NCI-H2227 (cell line): ENCODE measurements around the gene IQSEC3.

Experiments
- DNase-seq: peaks from one replicate; lab custom pipeline; 2025; ENCODE audit not compliant: unreplicated experiment; lab: John Stamatoyannopoulos, UW

The IQSEC3 gene

DNA sequence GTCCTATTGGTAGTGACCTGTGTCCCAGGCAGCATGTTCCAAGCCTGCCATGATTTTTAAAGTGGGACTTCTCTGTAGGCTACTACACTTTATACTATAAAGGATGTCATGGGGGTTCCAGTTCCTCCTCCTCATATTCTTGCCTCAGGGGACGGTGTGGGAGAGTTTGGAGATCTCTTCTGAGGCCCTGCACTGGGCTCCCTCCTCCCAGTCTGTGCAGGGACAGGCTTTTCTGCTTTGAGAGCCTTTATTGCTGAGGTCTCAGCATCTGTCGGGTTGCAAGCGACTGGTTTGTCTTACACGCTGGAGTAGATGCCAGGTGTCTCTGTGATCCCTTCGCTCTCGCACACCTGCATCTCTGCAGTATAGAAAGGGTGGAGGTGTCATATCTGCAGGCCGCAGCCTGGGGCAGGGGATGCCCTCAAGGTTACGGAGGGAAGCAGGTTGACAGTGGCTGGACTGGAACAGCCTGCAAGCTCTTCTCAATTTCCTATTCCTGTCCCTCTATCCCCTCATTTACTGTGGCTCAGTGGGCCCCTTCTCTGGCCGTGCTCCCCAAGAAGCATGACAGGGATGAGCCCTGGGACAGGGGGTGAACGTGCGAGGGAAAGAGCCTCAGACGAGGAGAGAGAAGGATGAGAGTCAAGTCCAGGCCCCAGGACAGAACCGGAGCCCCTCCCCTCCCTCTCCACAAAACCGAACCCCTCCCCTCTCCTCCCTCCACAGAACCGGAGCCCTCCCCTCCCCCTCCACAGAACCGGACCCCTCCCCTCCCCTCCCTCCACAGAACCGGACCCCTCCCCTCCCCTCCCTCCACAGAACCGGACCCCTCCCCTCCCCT lies 96.1 kb downstream of the IQSEC3 start:
- no peak for DNase-seq

DNA sequence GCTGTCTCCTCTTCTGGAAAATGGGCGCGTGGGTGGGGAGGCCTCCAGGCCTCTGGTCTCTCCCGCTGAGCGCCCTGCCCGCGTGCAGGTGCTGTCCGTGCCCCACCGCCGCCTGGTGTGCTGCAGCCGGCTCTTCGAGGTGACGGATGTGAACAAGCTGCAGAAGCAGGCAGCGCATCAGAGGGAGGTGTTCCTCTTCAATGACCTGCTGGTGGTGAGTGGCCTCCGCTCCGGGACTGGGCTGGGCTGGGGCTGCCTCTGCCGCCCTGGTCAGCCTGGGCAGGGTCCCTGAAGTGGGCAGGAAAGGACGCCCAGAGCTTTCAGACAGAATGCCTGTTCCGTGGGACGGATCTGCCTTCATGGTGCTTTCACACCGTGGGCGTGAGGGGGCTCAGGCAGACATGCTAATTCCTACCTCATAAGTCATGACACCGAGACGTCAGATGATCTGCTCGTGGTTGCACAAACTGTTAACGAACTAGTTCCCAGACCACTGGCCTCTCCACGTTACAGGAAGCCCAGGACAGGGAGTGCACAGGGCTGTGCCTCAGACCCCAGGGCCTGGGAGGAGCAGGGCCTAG lies 96.9 kb downstream of the IQSEC3 start:
- DNase-seq, result no peak

DNA sequence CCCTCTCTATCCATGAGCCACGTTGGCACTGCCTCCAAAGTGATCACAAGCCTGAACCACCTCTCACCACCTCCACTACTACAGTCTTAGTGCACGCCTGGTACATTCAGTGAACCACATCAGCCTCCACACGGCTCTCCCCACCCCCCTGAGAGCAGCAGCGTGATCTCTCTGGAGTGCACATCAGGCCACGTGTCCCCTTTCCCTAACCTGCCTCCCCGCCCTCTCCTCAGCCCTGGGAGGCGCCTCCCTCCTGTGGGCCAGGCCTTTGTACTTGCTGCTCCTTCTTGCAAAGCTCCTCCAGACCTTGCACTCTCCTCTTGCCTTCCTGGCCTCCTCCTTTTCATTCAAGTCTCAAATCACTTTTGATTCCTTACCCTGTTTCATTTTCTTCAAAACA lies 97.6 kb downstream of the IQSEC3 start:
- DNase-seq, result peak; percentile 0

DNA sequence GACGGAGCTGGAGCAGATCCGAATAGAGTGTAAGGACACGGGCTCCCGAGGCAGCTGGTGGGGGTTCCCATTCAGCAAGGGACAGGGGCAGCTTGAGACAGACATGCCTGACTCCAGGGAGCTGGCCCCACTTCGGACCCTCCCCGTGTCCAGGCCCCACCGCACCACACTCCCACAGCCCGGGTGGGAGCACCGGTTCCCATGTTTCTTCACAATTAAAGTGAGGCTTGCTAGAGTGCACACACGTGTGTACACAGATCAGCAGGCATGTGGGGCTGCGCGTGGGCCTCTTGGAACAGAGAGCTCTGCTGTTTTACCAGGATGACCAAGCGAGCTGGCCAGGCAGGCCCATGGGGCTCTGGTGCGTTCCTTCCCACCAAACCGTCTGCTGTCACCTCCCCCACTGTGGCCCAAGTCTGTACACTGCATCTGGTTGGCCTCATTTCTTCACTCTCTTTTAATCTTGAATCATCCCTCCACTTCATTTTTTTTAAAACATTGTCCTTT lies 99.3 kb downstream of the IQSEC3 start:
- DNase-seq, result no peak

DNA sequence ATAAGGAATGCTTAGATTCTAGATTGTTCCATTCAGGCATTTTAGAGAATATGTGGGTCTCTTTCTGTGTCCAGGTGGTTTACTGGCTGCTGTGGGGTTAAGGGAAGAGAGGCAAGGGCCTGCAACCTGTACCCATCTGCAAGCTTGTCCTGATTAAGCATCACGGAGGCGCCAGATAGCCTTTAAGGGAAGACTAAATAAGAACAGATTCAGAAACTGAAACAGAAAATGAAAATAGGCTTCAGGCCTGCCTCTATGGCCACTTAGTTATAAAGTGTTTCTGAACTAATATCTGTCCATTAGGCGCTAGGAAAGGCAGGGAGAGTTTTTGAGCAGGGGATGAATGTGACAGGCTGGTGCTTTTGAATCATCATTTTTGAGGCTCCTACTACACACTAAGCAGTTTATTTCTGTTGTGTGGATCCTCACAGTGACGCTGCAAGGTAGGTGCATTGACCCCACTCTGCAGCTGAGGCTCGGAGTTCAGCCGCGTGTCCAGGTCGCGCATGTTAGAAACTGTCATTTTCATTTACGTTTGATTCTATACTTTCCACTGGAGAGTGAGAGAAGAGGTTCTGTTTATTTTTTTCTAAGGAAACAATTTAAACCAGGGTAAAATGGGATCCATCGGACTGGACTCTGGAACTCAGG lies 100.0 kb downstream of the IQSEC3 start:
- DNase-seq, result no peak

DNA sequence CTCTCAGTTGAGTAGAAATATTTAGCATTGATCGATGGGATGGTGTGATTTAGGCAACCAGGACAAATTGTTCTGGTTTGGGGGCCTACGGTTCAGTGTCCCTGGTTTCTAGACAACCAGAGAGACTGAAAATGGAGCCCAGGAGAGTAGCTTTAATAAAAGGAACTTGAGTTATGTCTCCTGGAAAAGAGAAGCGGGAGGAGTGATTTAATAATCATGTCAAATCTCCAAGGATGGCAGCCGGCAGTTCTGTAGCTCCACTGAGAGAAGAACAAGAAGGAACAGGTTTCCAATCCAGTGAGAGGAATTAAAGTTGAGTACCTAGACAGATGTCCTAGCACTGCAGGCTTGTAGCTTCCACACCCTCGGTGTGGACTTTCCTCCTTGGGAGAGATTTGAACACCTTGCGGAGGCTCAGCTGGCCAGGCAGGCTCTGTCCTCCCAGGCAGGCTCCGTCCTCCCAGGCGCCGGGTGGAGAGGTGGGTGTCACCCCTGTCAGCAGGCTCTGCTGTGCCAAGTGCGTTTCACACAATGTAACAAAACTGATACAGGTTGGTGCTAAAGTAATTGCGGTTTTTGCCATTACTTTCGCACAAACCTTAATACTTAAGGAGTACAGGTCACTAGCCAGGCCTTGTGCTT lies 101.5 kb downstream of the IQSEC3 start:
- DNase-seq, result no peak

DNA sequence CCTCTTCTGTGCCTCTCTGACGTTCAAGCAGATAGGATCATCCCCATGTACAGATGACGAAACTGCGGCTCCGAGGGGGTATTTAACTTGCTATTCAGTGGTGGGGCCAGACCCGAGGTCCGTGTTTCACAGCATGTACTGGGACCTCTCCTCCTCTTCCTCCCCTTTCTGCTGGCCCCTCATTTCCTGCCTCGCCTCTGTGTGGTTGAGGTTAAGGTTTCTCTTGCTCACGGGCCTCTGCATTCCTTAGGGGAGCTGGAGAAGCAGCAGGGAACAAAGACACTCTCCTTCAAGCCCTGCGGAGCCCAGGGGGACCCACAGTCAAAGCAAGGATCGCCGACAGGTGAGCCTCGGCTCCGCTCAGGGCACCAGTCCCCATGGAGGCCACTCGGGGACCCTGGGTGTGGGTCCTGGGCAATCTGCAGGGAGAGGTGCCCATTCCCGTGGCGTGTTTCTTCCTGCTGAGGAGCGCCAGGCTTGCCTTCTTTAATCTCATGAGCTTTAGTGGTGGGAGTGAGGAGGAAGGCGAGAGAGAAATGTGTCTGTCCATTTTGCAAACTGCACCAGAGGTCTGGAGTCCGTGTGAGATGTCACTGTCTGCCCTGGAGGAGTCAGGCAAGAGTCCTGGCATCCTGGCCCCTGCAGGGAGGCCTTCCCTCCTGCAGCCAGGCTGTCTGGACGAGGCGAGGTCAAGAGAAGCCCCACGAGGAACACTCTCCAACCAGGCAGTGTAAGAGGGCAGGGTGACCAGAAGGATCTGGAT lies 102.4 kb downstream of the IQSEC3 start:
- no peak for DNase-seq

DNA sequence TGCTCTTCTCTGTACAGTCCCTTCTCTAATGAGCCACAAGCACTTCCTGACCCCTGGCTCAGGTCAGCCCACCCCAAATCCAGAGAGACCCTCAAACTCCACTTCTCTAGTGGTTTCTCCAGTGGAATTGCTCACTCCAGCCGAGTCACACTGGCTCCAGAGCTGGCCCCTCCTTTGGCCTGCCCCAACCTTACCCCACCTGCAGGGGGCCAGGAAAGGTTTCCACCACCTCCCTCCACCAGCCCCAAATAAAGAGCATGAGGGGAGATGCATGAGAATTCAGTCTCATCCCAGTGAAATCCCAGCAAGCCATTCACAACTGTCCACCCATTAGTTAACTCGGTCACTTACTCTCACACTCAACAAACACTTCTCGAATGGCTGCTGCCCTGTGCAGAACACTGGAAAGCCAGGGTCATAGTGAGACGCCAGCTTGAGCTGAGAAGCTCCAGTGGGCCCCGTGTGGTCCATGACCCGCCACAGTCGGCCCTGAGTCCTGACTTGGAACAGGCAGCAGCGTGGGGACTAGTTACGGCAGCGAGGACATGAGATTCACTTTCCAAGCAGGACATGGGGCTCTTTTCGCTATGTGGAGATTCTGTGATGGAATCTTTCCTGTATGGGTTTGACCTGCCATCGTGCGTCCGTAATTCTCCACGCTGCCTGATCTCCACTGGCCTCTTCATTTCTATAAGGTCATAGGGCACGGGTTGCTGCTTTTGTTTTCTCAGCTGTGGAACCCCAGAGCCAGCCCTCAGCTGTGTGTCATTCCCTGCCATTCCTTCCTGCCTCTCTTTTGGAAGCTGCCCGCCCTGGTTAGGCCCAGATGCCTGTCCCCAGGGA lies 103.2 kb downstream of the IQSEC3 start:
- DNase-seq, result no peak

DNA sequence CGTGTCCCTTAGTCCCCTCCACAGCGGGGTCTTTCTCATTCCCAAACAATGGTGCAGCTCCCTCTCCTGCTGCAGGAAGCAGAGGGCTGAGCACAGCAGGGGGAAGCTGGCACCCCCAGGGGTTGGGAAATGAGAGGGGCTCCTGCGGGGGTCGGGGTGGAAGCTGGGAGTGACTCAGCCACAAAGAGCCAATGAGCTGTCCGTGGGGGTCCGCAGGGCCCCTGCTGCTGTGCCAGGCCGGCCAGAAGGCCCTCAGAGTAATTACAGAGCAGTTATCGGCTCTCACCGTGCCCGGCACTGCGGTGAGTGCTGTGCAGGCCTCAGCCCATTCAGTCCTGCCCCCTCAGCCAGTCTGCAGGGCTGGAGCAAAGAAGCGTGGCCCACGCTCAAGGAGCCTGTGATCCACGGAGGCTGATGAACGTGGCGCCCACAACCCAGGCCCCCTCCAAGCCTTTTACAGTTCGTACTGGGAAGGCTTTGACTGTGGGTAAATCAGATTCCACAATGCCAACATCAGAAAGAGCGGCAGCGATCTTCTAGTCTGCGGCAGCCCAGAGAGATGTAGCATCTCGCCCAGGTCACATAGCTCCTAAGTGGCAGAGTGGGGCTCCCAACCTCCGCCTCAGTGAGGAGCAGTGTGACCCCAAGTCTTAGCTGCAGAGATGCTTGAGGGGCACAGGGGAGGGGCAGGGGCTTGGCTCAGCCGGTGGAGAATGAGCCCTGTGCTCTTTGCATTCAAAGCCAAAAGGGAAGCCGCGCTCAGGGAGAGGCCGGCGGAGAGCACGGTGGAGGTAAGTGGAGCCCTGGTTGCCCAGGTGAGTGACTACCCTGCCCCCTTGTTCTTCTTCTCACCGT lies 104.0 kb downstream of the IQSEC3 start:
- peak; percentile 7 for DNase-seq

DNA sequence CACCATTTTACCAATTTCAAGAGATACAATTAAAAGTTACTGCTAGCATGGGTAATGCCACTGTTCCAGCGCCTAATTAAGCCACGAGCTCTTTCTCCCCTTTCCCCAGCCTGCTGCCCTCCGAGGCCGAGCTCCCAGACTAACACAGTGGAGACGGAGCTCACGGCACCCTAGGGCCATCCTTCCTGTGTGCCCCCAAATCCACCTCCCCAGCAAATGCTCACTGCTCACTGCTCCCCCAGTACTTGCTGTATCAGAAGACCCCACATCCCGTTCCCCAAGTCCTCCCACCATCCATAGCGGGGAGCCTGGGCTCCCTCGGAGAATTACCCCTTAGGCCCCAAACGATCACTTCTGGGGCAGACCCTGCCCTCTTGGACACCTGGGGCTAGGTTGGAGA lies 104.7 kb downstream of the IQSEC3 start:
- DNase-seq, result no peak

DNA sequence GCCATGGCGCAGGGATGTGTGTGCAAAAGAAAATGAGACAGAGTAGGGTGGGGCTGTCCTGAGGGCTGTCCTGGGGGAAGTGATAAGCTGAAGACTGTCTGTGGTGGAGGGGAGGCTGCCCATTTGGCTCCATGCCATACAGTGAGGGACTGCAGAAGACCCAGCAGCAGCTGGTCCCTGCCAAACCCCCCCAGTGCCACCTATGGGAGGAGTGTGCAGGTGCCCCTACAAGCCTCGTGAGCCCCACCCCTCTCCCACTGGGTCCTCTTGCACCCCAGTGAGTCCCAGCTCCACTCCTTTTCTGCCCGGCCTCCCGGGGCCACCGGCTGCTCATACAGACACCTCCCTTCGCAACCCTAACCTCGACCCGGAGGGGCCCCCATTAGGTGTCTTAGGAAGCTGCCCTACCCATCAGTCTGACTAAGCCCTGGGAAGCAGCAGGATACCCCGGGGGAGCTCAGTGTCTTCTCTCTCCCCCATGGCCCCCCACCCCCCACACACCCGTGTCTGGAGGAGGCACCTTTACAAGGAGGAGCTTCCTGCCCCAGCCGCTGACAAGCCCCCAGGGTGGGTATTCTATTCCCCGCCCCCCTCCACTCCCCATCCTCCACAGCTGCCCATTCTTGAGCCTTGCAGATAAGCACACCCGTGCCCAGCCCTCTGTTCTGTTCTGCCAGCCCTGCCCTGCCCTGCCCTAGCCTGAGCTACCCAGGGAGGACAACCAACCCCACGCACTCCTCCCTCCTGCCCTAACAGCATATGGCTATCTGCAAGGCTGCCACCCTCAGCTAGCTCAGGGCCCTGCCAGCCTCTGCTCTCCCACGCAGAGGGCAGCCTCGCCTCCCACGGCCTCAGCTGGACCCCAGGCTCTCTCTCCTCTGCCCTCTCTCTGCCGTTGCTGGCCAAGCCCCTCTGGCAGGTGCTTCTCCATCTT lies 105.4 kb downstream of the IQSEC3 start:
- no peak for DNase-seq

DNA sequence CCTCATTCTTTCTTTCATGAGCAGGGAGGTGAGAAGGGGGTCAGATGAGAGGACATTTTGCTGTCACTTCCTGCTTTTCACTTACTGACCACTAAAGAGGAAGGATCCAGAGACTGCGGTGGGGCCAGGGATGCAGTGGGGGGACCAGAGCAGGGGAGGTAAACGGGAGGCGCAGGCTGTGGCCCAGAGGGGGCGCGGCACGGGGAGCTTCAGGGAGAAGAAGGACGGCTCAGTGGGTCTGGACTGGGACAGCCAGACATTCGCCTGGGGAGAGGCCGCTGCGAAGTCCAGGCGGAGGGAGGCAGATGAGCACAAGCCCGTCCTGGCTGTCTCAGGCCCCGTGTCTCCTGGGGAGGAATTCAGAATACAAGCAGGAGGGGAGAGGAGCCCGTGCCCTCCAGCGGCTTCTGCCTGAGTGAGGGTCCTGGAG lies 106.2 kb downstream of the IQSEC3 start:
- no peak for DNase-seq

DNA sequence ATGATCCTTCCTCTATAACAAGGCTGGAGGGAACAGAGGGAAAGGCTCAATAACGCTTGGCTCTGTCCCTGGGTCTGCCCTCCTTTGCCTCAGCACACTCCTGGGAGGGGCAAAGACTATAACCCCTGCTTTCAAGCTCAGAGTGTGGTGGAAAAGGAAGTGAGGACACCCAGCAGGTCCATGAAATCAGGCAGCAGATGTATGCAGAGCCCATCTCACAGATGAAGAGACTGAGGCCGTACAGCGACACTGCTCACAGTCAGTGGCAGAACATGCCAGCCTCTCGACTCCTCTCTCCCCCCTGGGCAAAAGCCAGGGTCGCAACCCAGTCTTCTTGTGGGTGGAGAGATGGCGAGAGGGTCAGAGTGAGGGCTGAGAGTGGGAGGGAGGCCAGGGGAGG lies 107.6 kb downstream of the IQSEC3 start:
- DNase-seq, result no peak

DNA sequence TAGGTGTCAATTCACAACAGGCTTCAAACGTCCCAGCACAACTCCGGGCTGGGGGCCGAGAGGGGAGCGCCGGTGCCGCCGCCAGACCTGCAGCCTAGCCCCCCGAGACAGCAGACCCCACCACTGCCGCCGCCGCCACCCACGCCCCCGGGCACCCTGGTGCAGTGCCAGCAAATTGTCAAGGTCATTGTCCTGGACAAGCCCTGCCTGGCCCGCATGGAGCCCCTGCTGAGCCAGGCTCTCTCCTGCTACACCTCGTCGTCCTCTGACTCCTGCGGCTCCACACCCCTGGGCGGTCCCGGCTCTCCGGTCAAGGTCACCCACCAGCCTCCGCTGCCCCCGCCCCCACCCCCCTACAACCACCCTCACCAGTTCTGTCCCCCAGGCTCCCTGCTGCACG lies 108.0 kb downstream of the IQSEC3 start:
- no peak for DNase-seq

DNA sequence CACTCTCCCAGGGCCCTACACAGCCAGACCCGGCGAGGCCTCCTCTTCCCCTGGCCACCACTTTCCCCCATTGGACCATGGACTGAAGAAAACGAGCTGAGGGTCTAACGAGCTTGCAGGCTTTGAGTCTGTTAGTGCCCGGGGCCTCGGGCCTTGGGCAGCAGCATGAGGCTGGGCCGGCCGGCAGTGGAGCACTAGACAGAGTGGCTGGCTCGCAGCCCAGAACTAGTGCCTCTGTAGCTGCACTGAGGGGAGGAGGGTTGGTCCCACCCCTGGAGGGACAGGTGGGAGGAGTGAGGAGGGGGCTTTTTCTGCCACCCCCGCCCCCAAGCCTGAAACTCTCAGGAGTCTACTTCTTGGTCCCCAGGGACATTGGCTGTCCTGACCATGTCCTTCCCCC lies 108.7 kb downstream of the IQSEC3 start:
- no peak for DNase-seq

DNA sequence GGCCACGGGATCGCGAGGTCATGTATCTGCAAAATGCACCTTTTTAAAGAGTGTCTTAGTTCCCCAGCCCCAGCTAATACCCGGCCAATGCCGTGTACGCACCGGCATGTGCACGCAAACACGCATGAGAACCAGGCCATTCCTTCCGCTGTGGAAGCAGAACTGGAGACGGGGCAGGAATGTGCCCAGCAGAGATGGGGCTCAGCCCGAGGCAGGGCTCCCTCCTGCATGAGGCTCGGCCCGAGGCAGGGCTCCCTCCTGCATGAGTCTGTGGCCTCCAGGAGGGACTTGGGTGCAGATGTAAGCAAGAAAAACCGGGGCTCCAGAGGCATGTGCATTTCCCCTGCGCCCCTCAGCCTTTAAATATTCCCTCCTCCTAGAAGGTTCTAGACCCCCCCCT lies 109.2 kb downstream of the IQSEC3 start:
- no peak for DNase-seq

DNA sequence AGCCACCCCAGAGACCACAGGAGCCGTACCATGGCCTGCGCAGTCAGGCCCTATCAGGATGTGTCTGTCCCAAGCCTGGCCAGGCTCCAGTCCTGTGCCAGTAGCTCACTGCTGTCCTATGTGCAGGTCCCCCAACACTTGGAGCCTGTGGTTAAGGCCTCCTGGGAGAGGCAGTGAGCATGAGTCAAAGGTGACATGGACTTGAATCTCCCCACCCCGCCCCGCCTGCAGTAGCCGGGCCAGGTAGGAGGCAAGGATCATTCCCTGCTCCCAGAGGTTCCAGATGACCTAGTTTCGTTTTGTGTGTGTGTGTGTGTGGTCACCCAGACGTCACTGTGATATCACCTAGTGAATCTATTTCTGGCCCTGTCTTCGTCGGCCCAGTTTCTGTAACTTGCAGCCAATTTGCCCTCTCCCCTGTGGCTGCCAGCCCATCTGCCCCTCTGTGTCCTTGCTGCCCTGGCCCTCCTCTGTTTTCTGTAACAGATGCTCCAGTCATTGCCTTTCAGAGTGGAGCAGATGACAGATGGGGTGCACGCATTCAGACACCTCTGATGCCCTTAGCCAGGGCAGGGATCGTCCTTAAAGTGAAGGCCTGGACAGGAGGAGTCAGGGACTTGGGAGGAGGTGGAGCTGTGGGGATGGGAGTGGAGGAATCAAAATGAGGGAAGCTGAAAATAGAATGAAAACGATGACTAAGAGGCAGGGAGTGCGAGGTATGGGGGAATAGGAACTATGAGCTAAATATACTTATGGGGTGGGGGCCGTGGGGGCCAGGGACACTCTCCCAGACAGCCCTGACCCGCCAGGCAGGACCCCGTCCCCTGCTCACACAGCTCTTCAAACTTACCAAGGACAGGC lies 110.0 kb downstream of the IQSEC3 start:
- DNase-seq, result no peak
